ENCODE data around the gene KCNG2. TPM values are rescaled to one million over a fixed set of nuclear protein-coding genes. Genes with fewer than 3 reads are reported as not detected.

The KCNG2 gene
- total RNA-seq, 2 experiments from 2014 or later, result not detected

DNA sequence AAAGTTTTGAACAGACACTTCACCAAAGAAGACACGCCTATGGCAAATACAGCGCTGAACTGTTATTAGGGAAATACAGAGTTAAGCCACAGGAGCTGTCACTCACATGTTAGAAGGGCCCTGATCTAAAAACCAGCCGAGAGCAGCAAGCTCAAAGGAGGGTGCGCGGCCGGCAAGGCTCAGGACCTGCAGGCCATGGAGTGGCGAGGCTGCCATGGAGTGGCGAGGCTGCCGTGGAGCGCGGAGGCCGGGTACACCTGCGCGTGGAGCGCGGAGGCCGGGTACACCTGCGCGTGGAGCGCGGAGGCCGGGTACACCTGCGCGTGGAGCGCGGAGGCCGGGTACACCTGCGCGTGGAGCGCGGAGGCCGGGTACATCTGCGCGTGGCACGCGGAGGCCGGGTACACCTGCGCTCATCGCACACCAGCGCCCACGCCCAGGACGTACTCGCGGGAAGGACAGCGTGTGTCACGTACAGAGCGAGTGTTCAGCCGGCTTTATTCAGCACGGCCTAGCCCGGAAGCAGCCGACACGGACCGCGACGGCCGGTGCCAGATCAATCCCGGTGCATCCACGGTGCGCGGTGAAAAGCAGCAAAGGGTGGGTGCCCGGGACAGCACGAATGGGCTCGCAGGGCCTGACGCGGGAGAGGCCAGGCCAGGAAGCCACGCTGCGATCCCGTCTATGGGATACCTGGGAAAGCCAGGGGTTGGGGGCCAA is 84.9 kb downstream of the KCNG2 start:
- DNase-seq (no peak), ATAC-seq (ENCODE audit: poor library complexity) (no peak)
- CTCF ChIA-PET, result no interaction called here
- POLR2A ChIA-PET, result no interaction called here
- H3K4me3 ChIP-seq (ENCODE audit: low read length), result no peak overlapping the region
- H3K27ac Mint-ChIP-seq, result no peak overlapping the region
- intact Hi-C loops (cut with DNase I, micrococcal nuclease), result no loop called here
- no peaks in the 10 kb centered on the region for H3K4me1 ChIP-seq (ENCODE audit: insufficient read depth, low read length)
- no peaks in the 10 kb centered on the region for H3K36me3 ChIP-seq (ENCODE audit: insufficient read depth, low read length)
- H3K9me3 Mint-ChIP-seq, result no peaks in the 10 kb centered on the region
- TF ChIP-seq, protein P1, sequence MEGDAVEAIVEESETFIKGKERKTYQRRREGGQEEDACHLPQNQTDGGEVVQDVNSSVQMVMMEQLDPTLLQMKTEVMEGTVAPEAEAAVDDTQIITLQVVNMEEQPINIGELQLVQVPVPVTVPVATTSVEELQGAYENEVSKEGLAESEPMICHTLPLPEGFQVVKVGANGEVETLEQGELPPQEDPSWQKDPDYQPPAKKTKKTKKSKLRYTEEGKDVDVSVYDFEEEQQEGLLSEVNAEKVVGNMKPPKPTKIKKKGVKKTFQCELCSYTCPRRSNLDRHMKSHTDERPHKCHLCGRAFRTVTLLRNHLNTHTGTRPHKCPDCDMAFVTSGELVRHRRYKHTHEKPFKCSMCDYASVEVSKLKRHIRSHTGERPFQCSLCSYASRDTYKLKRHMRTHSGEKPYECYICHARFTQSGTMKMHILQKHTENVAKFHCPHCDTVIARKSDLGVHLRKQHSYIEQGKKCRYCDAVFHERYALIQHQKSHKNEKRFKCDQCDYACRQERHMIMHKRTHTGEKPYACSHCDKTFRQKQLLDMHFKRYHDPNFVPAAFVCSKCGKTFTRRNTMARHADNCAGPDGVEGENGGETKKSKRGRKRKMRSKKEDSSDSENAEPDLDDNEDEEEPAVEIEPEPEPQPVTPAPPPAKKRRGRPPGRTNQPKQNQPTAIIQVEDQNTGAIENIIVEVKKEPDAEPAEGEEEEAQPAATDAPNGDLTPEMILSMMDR (IDR thresholded peaks at IDR 0.05), result no peak
- H3K4me1 Mint-ChIP-seq (ENCODE audit: low read depth), result no peaks in the 10 kb centered on the region
- no peak overlapping the region for H3K27ac ChIP-seq (ENCODE audit: low read depth in 1 of 2, low read length in 2 of 2)
- H3K9me3 ChIP-seq (ENCODE audit: control insufficient read depth in 1 of 2, insufficient read depth in 1 of 2, low read length in 2 of 2), result peaks cover 3 to 54% of the 10 kb centered on the region in 2 experiments
- no peaks in the 10 kb centered on the region for H3K36me3 Mint-ChIP-seq (ENCODE audit: low read depth)
- no peaks in the 10 kb centered on the region for H3K27me3 Mint-ChIP-seq
- H3K4me3 Mint-ChIP-seq, result no peak overlapping the region
- no peaks in the 10 kb centered on the region for H3K27me3 ChIP-seq (ENCODE audit: control insufficient read depth in 1 of 2, insufficient read depth in 2 of 2, low read length in 2 of 2)

DNA sequence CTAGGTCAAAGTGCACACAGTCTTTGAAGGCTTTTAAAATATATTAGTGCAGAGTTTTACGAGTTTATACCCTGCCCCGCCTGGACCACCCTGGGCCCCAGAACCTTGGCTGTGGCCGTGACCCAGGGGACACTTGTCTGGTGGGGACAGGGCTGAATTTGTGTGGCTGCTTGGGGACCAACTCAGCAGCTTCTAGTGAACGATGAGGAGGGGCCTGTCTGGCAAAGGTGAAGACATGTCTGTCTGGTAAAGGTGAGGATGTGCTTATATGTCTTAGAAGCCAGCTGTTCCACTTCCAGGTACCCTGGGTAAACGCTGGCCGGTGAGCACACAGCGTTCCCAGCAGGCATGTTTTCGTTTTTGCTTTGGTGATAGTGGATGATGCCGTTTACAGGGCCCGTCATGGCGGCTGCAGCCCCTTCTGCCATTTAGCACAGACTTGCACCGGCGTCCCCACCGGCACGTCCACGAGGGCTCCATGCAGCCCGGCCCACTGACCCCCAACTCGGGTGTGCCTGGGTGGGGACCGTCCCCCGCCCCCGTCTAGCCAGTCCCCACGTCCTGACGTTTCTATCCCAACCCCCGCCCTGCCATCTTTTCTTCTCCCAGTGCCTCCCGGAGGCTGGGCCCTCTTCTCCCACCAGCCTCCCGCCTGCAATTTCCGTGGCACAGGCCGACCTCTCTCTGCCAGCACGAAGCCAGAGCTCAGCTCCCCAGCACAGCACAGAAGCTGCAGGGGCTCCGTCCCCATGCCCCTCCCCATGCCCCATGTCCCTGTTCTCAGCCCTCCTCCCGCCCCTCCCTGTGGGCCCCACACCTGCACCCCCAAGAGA is 85.9 kb downstream of the KCNG2 start:
- H3K27ac Mint-ChIP-seq, result no peak overlapping the region
- Histone ChIP-seq H3K4me3 (ENCODE audit: low read length) (no peak overlapping the region), H3K27me3 (ENCODE audit: control insufficient read depth in 1 of 2, insufficient read depth in 2 of 2, low read length in 2 of 2) (no peaks in the 10 kb centered on the region), H3K4me1 (ENCODE audit: insufficient read depth, low read length) (no peaks in the 10 kb centered on the region), H3K27ac (ENCODE audit: low read depth in 1 of 2, low read length in 2 of 2) (no peak overlapping the region), H3K9me3 (ENCODE audit: control insufficient read depth in 1 of 2, insufficient read depth in 1 of 2, low read length in 2 of 2) (peaks cover 9 to 58% of the 10 kb centered on the region in 2 experiments), H3K36me3 (ENCODE audit: insufficient read depth, low read length) (no peaks in the 10 kb centered on the region)
- ChIA-PET CTCF (no interaction called here), POLR2A (no interaction called here)
- H3K9me3 Mint-ChIP-seq, result no peaks in the 10 kb centered on the region
- no peaks in the 10 kb centered on the region for H3K36me3 Mint-ChIP-seq (ENCODE audit: low read depth)
- DNase-seq (no peak), ATAC-seq (ENCODE audit: poor library complexity) (no peak)
- no peaks in the 10 kb centered on the region for H3K4me1 Mint-ChIP-seq (ENCODE audit: low read depth)
- H3K4me3 Mint-ChIP-seq, result no peak overlapping the region
- no peaks in the 10 kb centered on the region for H3K27me3 Mint-ChIP-seq
- TF ChIP-seq, protein P1 (IDR thresholded peaks at IDR 0.05), result no peak
- intact Hi-C loops (cut with DNase I, micrococcal nuclease), result no loop called here

DNA sequence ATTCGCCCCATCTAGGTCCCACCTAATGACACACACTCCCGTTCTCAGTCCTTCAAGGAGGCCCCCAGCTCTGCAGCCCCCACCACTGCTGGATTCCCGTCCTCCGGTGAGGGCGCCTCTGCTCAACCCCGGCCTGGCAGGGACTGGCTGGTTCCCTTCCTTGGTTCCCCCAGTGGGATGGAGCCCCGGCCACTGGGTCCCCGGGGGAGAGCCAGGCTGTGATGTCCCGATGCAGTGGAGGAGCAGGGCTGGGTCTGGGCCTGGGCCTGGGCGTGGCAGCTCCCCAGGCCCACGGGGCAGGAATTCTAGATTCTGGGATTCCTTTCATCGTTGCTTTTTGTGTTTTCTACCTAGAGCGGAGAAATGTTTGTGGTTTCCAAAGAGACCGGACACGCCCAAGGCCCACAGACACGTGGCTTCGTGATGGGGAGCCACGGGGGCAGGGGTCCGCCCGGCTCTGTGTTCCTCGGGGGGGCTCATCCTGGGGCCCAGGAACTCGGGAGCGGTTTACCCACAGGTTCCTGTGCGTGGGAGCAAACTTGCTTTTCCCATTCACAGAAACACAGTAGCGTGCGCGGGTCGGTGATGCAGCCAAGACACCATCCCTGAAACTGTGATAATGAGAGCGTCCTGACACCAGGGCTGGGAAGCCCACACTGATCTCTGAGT is 86.7 kb downstream of the KCNG2 start:
- H3K4me1 ChIP-seq (ENCODE audit: insufficient read depth, low read length), result no peaks in the 10 kb centered on the region
- no peaks in the 10 kb centered on the region for H3K27me3 ChIP-seq (ENCODE audit: control insufficient read depth in 1 of 2, insufficient read depth in 2 of 2, low read length in 2 of 2)
- no peak overlapping the region for H3K27ac Mint-ChIP-seq
- no peaks in the 10 kb centered on the region for H3K36me3 Mint-ChIP-seq (ENCODE audit: low read depth)
- peaks cover 17 to 54% of the 10 kb centered on the region in 2 experiments for H3K9me3 ChIP-seq (ENCODE audit: control insufficient read depth in 1 of 2, insufficient read depth in 1 of 2, low read length in 2 of 2)
- POLR2A ChIA-PET, result no interaction called here
- intact Hi-C loops (cut with DNase I, micrococcal nuclease), result no loop called here
- H3K27me3 Mint-ChIP-seq, result no peaks in the 10 kb centered on the region
- H3K4me3 ChIP-seq (ENCODE audit: low read length), result no peak overlapping the region
- no peaks in the 10 kb centered on the region for H3K4me1 Mint-ChIP-seq (ENCODE audit: low read depth)
- CTCF ChIA-PET, result no interaction called here
- no peak overlapping the region for H3K4me3 Mint-ChIP-seq
- H3K36me3 ChIP-seq (ENCODE audit: insufficient read depth, low read length), result no peaks in the 10 kb centered on the region
- TF ChIP-seq, protein P1 (IDR thresholded peaks at IDR 0.05), result no peak
- DNase-seq, result no peak
- no peak for ATAC-seq (ENCODE audit: poor library complexity)
- H3K27ac ChIP-seq (ENCODE audit: low read depth in 1 of 2, low read length in 2 of 2), result no peak overlapping the region
- peaks cover 7% of the 10 kb centered on the region for H3K9me3 Mint-ChIP-seq

All from CD4-positive, alpha-beta T cell (primary cell).